ENCODE data around the gene ZNF780B. TPM values are rescaled to one million over a fixed set of nuclear protein-coding genes. Genes with fewer than 3 reads are reported as not detected.

The ZNF780B gene
- total RNA-seq, 1 donor from 2014 or later: 9.5 TPM

- Mint-ChIP-seq H3K36me3 (ENCODE audit: low read depth) (peaks cover 13% of the 10 kb centered on the region), H3K27ac (ENCODE audit: unreplicated experiment) (no peak overlapping the region), H3K27me3 (ENCODE audit: low read depth) (no peaks in the 10 kb centered on the region), H3K9me3 (ENCODE audit: low read depth) (peaks cover 54% of the 10 kb centered on the region), H3K4me3 (ENCODE audit: unreplicated experiment) (no peak overlapping the region), H3K4me1 (ENCODE audit: low read depth) (peaks cover 18% of the 10 kb centered on the region)
- DNase-seq (ENCODE audit: low spot score): no peak
- no peak for TF ChIP-seq CTCF (IDR thresholded peaks at IDR 0.05)
These were observed 3.6 kb upstream of the ZNF780B start for GRCh38 chr19:40059624-40060023.

- Mint-ChIP-seq H3K9me3 (ENCODE audit: low read depth) (peaks cover 51% of the 10 kb centered on the region), H3K4me1 (ENCODE audit: low read depth) (peaks cover 30% of the 10 kb centered on the region), H3K36me3 (ENCODE audit: low read depth) (peaks cover 13% of the 10 kb centered on the region), H3K27me3 (ENCODE audit: low read depth) (no peaks in the 10 kb centered on the region), H3K27ac (ENCODE audit: unreplicated experiment) (no peak overlapping the region), H3K4me3 (ENCODE audit: unreplicated experiment) (peak overlapping the region; percentile 98)
- DNase-seq (ENCODE audit: low spot score): no peak
- no peak for TF ChIP-seq CTCF (IDR thresholded peaks at IDR 0.05)
These were observed 1.1 kb upstream of the ZNF780B start for GRCh38 chr19:40057166-40057565.

GRCh38 chr19:40056505-40056904, 474 bp upstream of the ZNF780B start:
- Mint-ChIP-seq H3K4me3 (ENCODE audit: unreplicated experiment) (peak overlapping the region; percentile 98), H3K9me3 (ENCODE audit: low read depth) (peaks cover 50% of the 10 kb centered on the region), H3K36me3 (ENCODE audit: low read depth) (peaks cover 14% of the 10 kb centered on the region), H3K4me1 (ENCODE audit: low read depth) (peaks cover 30% of the 10 kb centered on the region), H3K27me3 (ENCODE audit: low read depth) (no peaks in the 10 kb centered on the region), H3K27ac (ENCODE audit: unreplicated experiment) (peak overlapping the region; percentile 68)
- TF ChIP-seq CTCF (IDR thresholded peaks at IDR 0.05): no peak
- no peak for DNase-seq (ENCODE audit: low spot score)

- Mint-ChIP-seq H3K36me3 (ENCODE audit: low read depth) (peaks cover 22% of the 10 kb centered on the region), H3K27me3 (ENCODE audit: low read depth) (no peaks in the 10 kb centered on the region), H3K9me3 (ENCODE audit: low read depth) (peaks cover 52% of the 10 kb centered on the region)
These were observed 982 bp downstream of the ZNF780B start for GRCh38 chr19:40055049-40055448.

GRCh38 chr19:40054632-40055031, 1.4 kb downstream of the ZNF780B start:
- TF ChIP-seq CTCF (IDR thresholded peaks at IDR 0.05): no peak
- Mint-ChIP-seq H3K36me3 (ENCODE audit: low read depth) (peaks cover 19% of the 10 kb centered on the region), H3K4me1 (ENCODE audit: low read depth) (peaks cover 30% of the 10 kb centered on the region), H3K27ac (ENCODE audit: unreplicated experiment) (no peak overlapping the region), H3K9me3 (ENCODE audit: low read depth) (peaks cover 49% of the 10 kb centered on the region), H3K4me3 (ENCODE audit: unreplicated experiment) (peak overlapping the region; percentile 98), H3K27me3 (ENCODE audit: low read depth) (no peaks in the 10 kb centered on the region)
- DNase-seq (ENCODE audit: low spot score): no peak

More at GRCh38 chr19:40055049-40055448, 982 bp downstream of the ZNF780B start:
- Mint-ChIP-seq H3K27ac (ENCODE audit: unreplicated experiment) (no peak overlapping the region), H3K4me3 (ENCODE audit: unreplicated experiment) (peak overlapping the region; percentile 98), H3K4me1 (ENCODE audit: low read depth) (peaks cover 30% of the 10 kb centered on the region)
- TF ChIP-seq CTCF (IDR thresholded peaks at IDR 0.05): no peak
- DNase-seq (ENCODE audit: low spot score): no peak
